KMS-11 (cell line): ENCODE results near the gene ZNF236.
"Not testable (repeated sequence)": the region's sequence is repeated elsewhere in the genome, so short reads cannot be mapped to it uniquely, and the experiment has no call there.

Source experiments
- H2AFZ ChIP-seq: fragments of 200-600 bp; sonication (generic); 2 replicates; pipeline ENCODE4 v1.6.1; 2016; ENCODE audit warnings: antibody characterized with exemption, mixed run types, low read depth
- H3K27ac ChIP-seq: fragments of 200-600 bp; sonication (generic); 2 replicates; pipeline ENCODE4 v1.6.1; 2016; ENCODE audit warnings: mild to moderate bottlenecking, mixed run types
- H3K27me3 ChIP-seq: fragments of 200-600 bp; sonication (generic); 2 replicates; pipeline ENCODE4 v1.6.1; 2017; ENCODE audit warnings: mild to moderate bottlenecking, low read depth, mixed run types, moderate library complexity; ENCODE audit not compliant: insufficient read depth
- H3K36me3 ChIP-seq: fragments of 200-600 bp; sonication (generic); 2 replicates; pipeline ENCODE4 v1.6.1; 2017; ENCODE audit warnings: mild to moderate bottlenecking, mixed run types; ENCODE audit not compliant: insufficient read depth
- H3K4me1 ChIP-seq: fragments of 200-600 bp; sonication (generic); 2 replicates; pipeline ENCODE4 v1.6.1; 2016; ENCODE audit warnings: mild to moderate bottlenecking, low read depth, mixed run types; ENCODE audit not compliant: poor library complexity, severe bottlenecking
- H3K4me2 ChIP-seq: fragments of 200-600 bp; sonication (generic); 2 replicates; pipeline ENCODE4 v1.7.0; 2016; ENCODE audit warnings: mild to moderate bottlenecking, mixed run types
- H3K4me3 ChIP-seq: fragments of 200-600 bp; sonication (generic); IDR thresholded peaks from 2 replicates; pipeline ENCODE4 v1.6.1; 2017; ENCODE audit warnings: low read depth, low read length, mixed read lengths; ENCODE audit not compliant: insufficient read depth
- H3K79me2 ChIP-seq: fragments of 200-600 bp; sonication (generic); 2 replicates; pipeline ENCODE4 v1.6.1; 2016; ENCODE audit warnings: low read depth, mixed run types; ENCODE audit not compliant: insufficient read depth
- H3K9ac ChIP-seq: fragments of 200-600 bp; sonication (generic); 2 replicates; pipeline ENCODE4 v1.6.1; 2016; ENCODE audit warnings: mild to moderate bottlenecking, mixed run types
- H4K20me1 ChIP-seq: fragments of 200-600 bp; sonication (generic); 2 replicates; pipeline ENCODE4 v1.6.1; 2016; ENCODE audit warnings: mild to moderate bottlenecking, mixed run types; ENCODE audit not compliant: insufficient read depth
- CTCF ChIP-seq: fragments of 200-600 bp; sonication (generic); conservative IDR thresholded peaks from 2 replicates; pipeline ENCODE4 v1.6.1; 2017; ENCODE audit warnings: low read depth, mild to moderate bottlenecking, antibody characterized with exemption, low read length, moderate library complexity, mixed read lengths

Gene ZNF236

GRCh38 chr18:77015169-77015568, 192.8 kb downstream of the ZNF236 start:
- Histone ChIP-seq H3K36me3 (no peaks in the 10 kb centered on the region), H3K4me3 (no peak overlapping the region)

GRCh38 chr18:77015771-77016710, 193.7 kb downstream of the ZNF236 start:
- no peaks in the 10 kb centered on the region for H3K4me1 ChIP-seq
- H3K9ac ChIP-seq, result no peak overlapping the region
- no peaks in the 10 kb centered on the region for H3K36me3 ChIP-seq
- no peak overlapping the region for H3K27ac ChIP-seq
- no peak overlapping the region for H3K4me2 ChIP-seq
- no peaks in the 10 kb centered on the region for H3K79me2 ChIP-seq
- no peak overlapping the region for H3K4me3 ChIP-seq
- no peak overlapping the region for H2AFZ ChIP-seq
- no peaks in the 10 kb centered on the region for H4K20me1 ChIP-seq
- no peaks in the 10 kb centered on the region for H3K27me3 ChIP-seq
- TF ChIP-seq CTCF, result no peak

More at GRCh38 chr18:77015169-77015568, 192.8 kb downstream of the ZNF236 start:
- H3K9ac ChIP-seq, result no peak overlapping the region
- H3K4me1 ChIP-seq, result no peaks in the 10 kb centered on the region
- no peak for TF ChIP-seq CTCF
- no peaks in the 10 kb centered on the region for H4K20me1 ChIP-seq
- no peak overlapping the region for H3K27ac ChIP-seq
- H3K27me3 ChIP-seq, result no peaks in the 10 kb centered on the region
- no peaks in the 10 kb centered on the region for H3K79me2 ChIP-seq
- no peak overlapping the region for H3K4me2 ChIP-seq
- H2AFZ ChIP-seq, result no peak overlapping the region

- Histone ChIP-seq H3K4me1 (no peaks in the 10 kb centered on the region), H3K9ac (no peak overlapping the region), H3K27me3 (no peaks in the 10 kb centered on the region), H3K27ac (no peak overlapping the region), H3K4me2 (no peak overlapping the region), H4K20me1 (no peaks in the 10 kb centered on the region), H2AFZ (no peak overlapping the region), H3K79me2 (no peaks in the 10 kb centered on the region), H3K36me3 (no peaks in the 10 kb centered on the region), H3K4me3 (no peak overlapping the region)
- TF ChIP-seq CTCF, result no peak
These were observed 194.6 kb downstream of the ZNF236 start for GRCh38 chr18:77016936-77017335.

GRCh38 chr18:77017355-77017754, 195.0 kb downstream of the ZNF236 start:
- Histone ChIP-seq H2AFZ (no peak overlapping the region), H3K27ac (no peak overlapping the region), H3K4me2 (no peak overlapping the region), H3K27me3 (no peaks in the 10 kb centered on the region), H3K4me1 (no peaks in the 10 kb centered on the region), H3K4me3 (no peak overlapping the region), H4K20me1 (no peaks in the 10 kb centered on the region), H3K9ac (no peak overlapping the region), H3K36me3 (no peaks in the 10 kb centered on the region), H3K79me2 (no peaks in the 10 kb centered on the region)
- no peak for TF ChIP-seq CTCF

GRCh38 chr18:77018650-77019049, 196.3 kb downstream of the ZNF236 start:
- not testable (repeated sequence) for H3K4me2 ChIP-seq, H4K20me1 ChIP-seq, H3K27ac ChIP-seq, H3K79me2 ChIP-seq, H2AFZ ChIP-seq, H3K4me3 ChIP-seq, H3K4me1 ChIP-seq, H3K36me3 ChIP-seq, H3K27me3 ChIP-seq, H3K9ac ChIP-seq
